K562 (cell line): ENCODE data around the gene ACP5. TPM values are rescaled to one million over a fixed set of nuclear protein-coding genes. Genes with fewer than 3 reads are reported as not detected.
A peak's percentile ranks its signal among the peaks of the same experiment; 100 is the strongest.

Experiments used
- HMG20B ChIP-seq: fragments of 250-450 bp; sonication (Bioruptor Pico); IDR thresholded peaks from 2 replicates; pipeline ENCODE4 v1.5.0; 2021; ENCODE audit warnings: mild to moderate bottlenecking
- IRF2 ChIP-seq: sonication (generic); formaldehyde crosslinking; IDR thresholded peaks from 2 replicates; pipeline ENCODE4 v1.8.1; 2022; ENCODE audit warnings: mild to moderate bottlenecking, missing genetic modification reagents
- JUN ChIP-seq, 2 experiments: sonication (generic) in 1 of 2; formaldehyde crosslinking in 1 of 2; IDR thresholded peaks; 2 replicates each; pipeline versions ENCODE4 v1.6.1 to v1.8.0; 2012 to 2022; ENCODE audit warnings: borderline replicate concordance in 2 of 2, mild to moderate bottlenecking in 2 of 2, improper control_type of control experiment in 1 of 2, low read depth in 1 of 2, low read length in 1 of 2, missing genetic modification reagents in 1 of 2
- MGA ChIP-seq: fragments of 450-650 bp; IDR thresholded peaks from 2 replicates; pipeline ENCODE4 v1.6.1; 2016; ENCODE audit warnings: mild to moderate bottlenecking, moderate library complexity
- RBM17 ChIP-seq: fragments of 200-400 bp; formaldehyde crosslinking; IDR thresholded peaks from 2 replicates; pipeline ENCODE4 v1.6.1; 2017; ENCODE audit warnings: low read depth, mild to moderate bottlenecking, low read length, borderline replicate concordance
- ZBED1 ChIP-seq: IDR thresholded peaks from 2 replicates; pipeline ENCODE4 v1.6.1; 2014
- ZBTB12 ChIP-seq: fragments of 250-450 bp; sonication (Bioruptor Pico); IDR thresholded peaks from 2 replicates; pipeline ENCODE4 v1.4.0; 2020
- ZFP91 ChIP-seq: sonication (generic); formaldehyde crosslinking; IDR thresholded peaks from 2 replicates; pipeline ENCODE4 v1.8.0; 2022; ENCODE audit warnings: mild to moderate bottlenecking, missing genetic modification reagents
- ZNF551 ChIP-seq: fragments of 250-450 bp; sonication (Bioruptor Pico); IDR thresholded peaks from 2 replicates; pipeline ENCODE4 v1.5.0; 2021; ENCODE audit warnings: mild to moderate bottlenecking, moderate library complexity
- ZNF740 ChIP-seq, 3 experiments: fragments of 200-800 bp in 1 of 3; sonication (Bioruptor generic) in 1 of 3; sonication (generic) in 1 of 3; formaldehyde crosslinking in 1 of 3; IDR thresholded peaks; 2 replicates each; pipeline versions ENCODE4 v1.6.1 to v1.8.0; 2016 to 2022; ENCODE audit warnings: mild to moderate bottlenecking in 2 of 3, missing compliant biosample characterization in 2 of 3, missing genetic modification characterization in 2 of 3, missing genetic modification reagents in 1 of 3
- polyA plus RNA-seq, 8 experiments: library from polyadenylated mRNA; depleted of rRNA in 4 of 8; stranded (reverse) in 5 of 8; unstranded in 3 of 8; fragments of >200 nt; fragmentation: Nextera tagmentation in 2 of 8; fragmentation: Illumina TruSeq in 1 of 8; extraction: Ambion mirVana in 2 of 8; extraction: Trizol in 1 of 8; gene quantifications; 2 replicates each; pipeline versions ENCODE4 v1.2.1 to v1.2.3, GENCODE V29; 2011 to 2014; ENCODE audit warnings: inconsistent platforms in 1 of 8, missing spikeins in 1 of 8
- total RNA-seq, 7 experiments: library from RNA; depleted of rRNA in 6 of 7; stranded (reverse); fragments of >200 nt in 6 of 7; fragmentation: Illumina TruSeq in 2 of 7; extraction: Trizol in 2 of 7; gene quantifications; 2 replicates each; pipeline versions ENCODE4 v1.2.1 to v1.2.3, GENCODE V29; 2011 to 2021; ENCODE audit warnings: low replicate concordance in 1 of 7

Gene ACP5
- total and polyA plus RNA-seq, 9 of the 15 experiments (the other 6 are each of a cell fraction or from before 2014, with no cell fraction given), result 0.06 to 1.1 (median 0.31) TPM; not detected in 1

- TF ChIP-seq MGA (no peak; the same call in 1 of the 2 replicates), IRF2 (CRISPR knock-in tag) (no peak), ZNF551 (CRISPR knock-in tag) (no peak), RBM17 (no peak), JUN (IDR thresholded peaks at IDR 0.05; ENCODE audit: borderline replicate concordance, low read depth, low read length) (peak; percentile 99), JUN (CRISPR knock-in tag; IDR thresholded peaks at IDR 0.05; ENCODE audit: borderline replicate concordance) (peak; percentile 41; the same call in 1 of the 2 replicates), ZBED1 (no peak), ZBTB12 (CRISPR knock-in tag) (peak; percentile 95), ZNF740 (CRISPR knock-in tag; IDR thresholded peaks at IDR 0.05) (no peak), ZNF740 (tag; IDR thresholded peaks at IDR 0.05) (no peak), HMG20B (CRISPR knock-in tag) (no peak), ZFP91 (CRISPR knock-in tag) (no peak)
Observed at GRCh38 chr19:11535792-11536595, 41.5 kb downstream of the ACP5 start (continued).
